SK-N-SH (cell line): ENCODE data around the gene BLOC1S1. TPM values are rescaled to one million over a fixed set of nuclear protein-coding genes. Genes with fewer than 3 reads are reported as not detected.

ENCODE experiments used
- CTCF ChIA-PET: fragments of 300-600, 350-600 bp; formaldehyde crosslinking; extraction: SDS; loops from one replicate; lab custom pipeline; 2021; lab: Yijun Ruan, JAX
- POLR2A ChIA-PET: fragments of 350-600 bp; sonication (Branson Sonifier 250); formaldehyde crosslinking; extraction: SDS; loops from one replicate; lab custom pipeline; 2020; ENCODE audit warnings: antibody characterized with exemption, inconsistent platforms; lab: Yijun Ruan, JAX
- DNase-seq: peaks from one replicate; pipeline ENCODE4 v3.0.0; 2012
- H2AFZ ChIP-seq: fragments of 200-600 bp; sonication (generic); 2 replicates; pipeline ENCODE4 v1.8.1; 2016; ENCODE audit warnings: antibody characterized with exemption, mild to moderate bottlenecking, low read depth
- H3F3A ChIP-seq: fragments of 200-600 bp; sonication (generic); replicated peaks from 2 replicates; pipeline ENCODE3; 2016; ENCODE audit warnings: antibody characterized with exemption, mild to moderate bottlenecking; ENCODE audit not compliant: insufficient read depth
- H3K27ac ChIP-seq, 2 experiments: fragments of 200-500 bp in 1 of 2; fragments of 200-600 bp in 1 of 2; sonication (Bioruptor generic) in 1 of 2; sonication (generic), shearing (Covaris generic) in 1 of 2; 2 replicates each; pipeline versions ENCODE4 v1.5.1 to v1.6.1; 2014 to 2016; ENCODE audit warnings: low read depth in 2 of 2, inconsistent platforms in 1 of 2, low read length in 1 of 2, mild to moderate bottlenecking in 1 of 2, mixed read lengths in 1 of 2
- H3K27me3 ChIP-seq: fragments of 200-600 bp; sonication (generic), shearing (Covaris generic); 2 replicates; pipeline ENCODE4 v1.6.1; 2016; ENCODE audit warnings: mixed run types; ENCODE audit not compliant: insufficient read depth
- H3K36me3 ChIP-seq, 2 experiments: fragments of 200-500 bp in 1 of 2; fragments of 200-600 bp in 1 of 2; sonication (Bioruptor generic) in 1 of 2; sonication (generic) in 1 of 2; replicated peaks in 1 of 2; 2 replicates each; pipeline versions ENCODE3 to v1.5.1; 2014 to 2016; ENCODE audit warnings: low read length in 1 of 2, mild to moderate bottlenecking in 1 of 2; ENCODE audit not compliant: insufficient read depth in 2 of 2, control insufficient read depth in 1 of 2
- H3K4me1 ChIP-seq, 2 experiments: fragments of 200-500 bp in 1 of 2; fragments of 200-600 bp in 1 of 2; sonication (Bioruptor generic) in 1 of 2; sonication (generic), shearing (Covaris generic) in 1 of 2; 2 replicates each; pipeline versions ENCODE4 v1.5.1 to v1.6.1; 2014 to 2016; ENCODE audit warnings: low read depth in 1 of 2, low read length in 1 of 2, mixed run types in 1 of 2; ENCODE audit not compliant: insufficient read depth in 2 of 2, control insufficient read depth in 1 of 2
- H3K4me2 ChIP-seq: fragments of 200-600 bp; sonication (generic), shearing (Covaris generic); 2 replicates; pipeline ENCODE4 v1.6.1; 2017; ENCODE audit warnings: mixed run types
- H3K4me3 ChIP-seq, 2 experiments: fragments of 200-500 bp in 1 of 2; fragments of 200-600 bp in 1 of 2; sonication (Bioruptor generic) in 1 of 2; sonication (generic), shearing (Covaris generic) in 1 of 2; 2 replicates each; pipeline versions ENCODE4 v1.5.1 to v1.8.1; 2014 to 2016; ENCODE audit warnings: low read depth in 2 of 2, inconsistent platforms in 1 of 2, low read length in 1 of 2, mild to moderate bottlenecking in 1 of 2, mixed read lengths in 1 of 2, moderate library complexity in 1 of 2
- H3K79me2 ChIP-seq: fragments of 200-600 bp; sonication (generic); 2 replicates; pipeline ENCODE4 v1.8.1; 2017; ENCODE audit warnings: mild to moderate bottlenecking; ENCODE audit not compliant: insufficient read depth
- H3K9ac ChIP-seq: fragments of 200-600 bp; sonication (generic); 2 replicates; pipeline ENCODE4 v1.6.1; 2017; ENCODE audit warnings: mixed run types
- H3K9me2 ChIP-seq: fragments of 200-600 bp; sonication (generic); 2 replicates; pipeline ENCODE4 v1.6.1; 2017; ENCODE audit warnings: mixed run types
- H3K9me3 ChIP-seq: fragments of 200-600 bp; sonication (generic); 2 replicates; pipeline ENCODE4 v1.6.1; 2017; ENCODE audit warnings: mixed run types, mild to moderate bottlenecking, moderate library complexity
- H4K20me1 ChIP-seq: fragments of 200-600 bp; sonication (generic); 2 replicates; pipeline ENCODE4 v1.6.1; 2017; ENCODE audit warnings: mild to moderate bottlenecking, mixed run types; ENCODE audit not compliant: insufficient read depth
- EZH2phosphoT487 ChIP-seq: fragments of 200-600 bp; sonication (generic); IDR thresholded peaks from 2 replicates; pipeline ENCODE4 v1.6.1; 2017; ENCODE audit warnings: low read depth, mixed run types, mild to moderate bottlenecking, antibody characterized with exemption, moderate library complexity, borderline replicate concordance
- FOSL2 ChIP-seq: IDR thresholded peaks from 2 replicates; pipeline ENCODE4 v1.4.0; 2012; ENCODE audit warnings: low read depth, mild to moderate bottlenecking, moderate library complexity, borderline replicate concordance
- FOXM1 ChIP-seq: IDR thresholded peaks from 2 replicates; pipeline ENCODE4 v1.4.0; 2012; ENCODE audit warnings: low read depth, mild to moderate bottlenecking
- GATA2 ChIP-seq: sonication (generic); formaldehyde crosslinking; IDR thresholded peaks from 2 replicates; pipeline ENCODE4 v1.5.0; 2020; ENCODE audit warnings: mild to moderate bottlenecking, missing genetic modification reagents
- JUND ChIP-seq: IDR thresholded peaks from 2 replicates; pipeline ENCODE4 v1.4.0; 2012
- RFX5 ChIP-seq: IDR thresholded peaks from 2 replicates; pipeline ENCODE4 v1.6.1; 2012; ENCODE audit warnings: mild to moderate bottlenecking, improper control_type of control experiment, low read length
- RXRA ChIP-seq: IDR thresholded peaks from 2 replicates; pipeline ENCODE4 v1.4.0; 2012; ENCODE audit warnings: low read depth, mild to moderate bottlenecking, borderline replicate concordance
- ZBTB33 ChIP-seq: IDR thresholded peaks from 2 replicates; pipeline ENCODE4 v1.4.0; 2012; ENCODE audit warnings: low read depth, borderline replicate concordance
- WGBS: methylation state at CpG from one replicate; pipeline ENCODE4 v1.1.6; 2017; ENCODE audit warnings: low lambda C conversion rate; 5-methylcytosine and 5-hydroxymethylcytosine counted together
- polyA plus RNA-seq, 3 experiments: library from polyadenylated mRNA; depleted of rRNA; stranded (reverse); fragments of >200 nt; gene quantifications; 2 replicates each; pipeline ENCODE4 v1.2.3, GENCODE V29; 2012
- TF ChIP-seq, protein P1 (sequence below): IDR thresholded peaks from 2 replicates; pipeline ENCODE4 v1.6.1; 2012; ENCODE audit warnings: mild to moderate bottlenecking, low read depth, low read length, moderate library complexity
- TF ChIP-seq, protein P2 (sequence below): IDR thresholded peaks from 2 replicates; pipeline ENCODE4 v1.4.0; 2012; ENCODE audit warnings: low read depth, borderline replicate concordance
- TF ChIP-seq, protein P3 (sequence below): fragments of 150-350 bp; IDR thresholded peaks from 2 replicates; pipeline ENCODE4 v1.6.1; 2017; ENCODE audit warnings: antibody characterized with exemption, low read length, low read depth, borderline replicate concordance

The BLOC1S1 gene
- polyA plus RNA-seq, 1 of the 3 experiments (the other 2 are of a cell fraction): 331 TPM

GRCh38 chr12:55694651-55695050 lies 21.2 kb upstream of the BLOC1S1 start (continued):
- TF ChIP-seq, protein P1, sequence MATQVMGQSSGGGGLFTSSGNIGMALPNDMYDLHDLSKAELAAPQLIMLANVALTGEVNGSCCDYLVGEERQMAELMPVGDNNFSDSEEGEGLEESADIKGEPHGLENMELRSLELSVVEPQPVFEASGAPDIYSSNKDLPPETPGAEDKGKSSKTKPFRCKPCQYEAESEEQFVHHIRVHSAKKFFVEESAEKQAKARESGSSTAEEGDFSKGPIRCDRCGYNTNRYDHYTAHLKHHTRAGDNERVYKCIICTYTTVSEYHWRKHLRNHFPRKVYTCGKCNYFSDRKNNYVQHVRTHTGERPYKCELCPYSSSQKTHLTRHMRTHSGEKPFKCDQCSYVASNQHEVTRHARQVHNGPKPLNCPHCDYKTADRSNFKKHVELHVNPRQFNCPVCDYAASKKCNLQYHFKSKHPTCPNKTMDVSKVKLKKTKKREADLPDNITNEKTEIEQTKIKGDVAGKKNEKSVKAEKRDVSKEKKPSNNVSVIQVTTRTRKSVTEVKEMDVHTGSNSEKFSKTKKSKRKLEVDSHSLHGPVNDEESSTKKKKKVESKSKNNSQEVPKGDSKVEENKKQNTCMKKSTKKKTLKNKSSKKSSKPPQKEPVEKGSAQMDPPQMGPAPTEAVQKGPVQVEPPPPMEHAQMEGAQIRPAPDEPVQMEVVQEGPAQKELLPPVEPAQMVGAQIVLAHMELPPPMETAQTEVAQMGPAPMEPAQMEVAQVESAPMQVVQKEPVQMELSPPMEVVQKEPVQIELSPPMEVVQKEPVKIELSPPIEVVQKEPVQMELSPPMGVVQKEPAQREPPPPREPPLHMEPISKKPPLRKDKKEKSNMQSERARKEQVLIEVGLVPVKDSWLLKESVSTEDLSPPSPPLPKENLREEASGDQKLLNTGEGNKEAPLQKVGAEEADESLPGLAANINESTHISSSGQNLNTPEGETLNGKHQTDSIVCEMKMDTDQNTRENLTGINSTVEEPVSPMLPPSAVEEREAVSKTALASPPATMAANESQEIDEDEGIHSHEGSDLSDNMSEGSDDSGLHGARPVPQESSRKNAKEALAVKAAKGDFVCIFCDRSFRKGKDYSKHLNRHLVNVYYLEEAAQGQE: no peak
- no peak for TF ChIP-seq FOXM1
- TF ChIP-seq, protein P2, sequence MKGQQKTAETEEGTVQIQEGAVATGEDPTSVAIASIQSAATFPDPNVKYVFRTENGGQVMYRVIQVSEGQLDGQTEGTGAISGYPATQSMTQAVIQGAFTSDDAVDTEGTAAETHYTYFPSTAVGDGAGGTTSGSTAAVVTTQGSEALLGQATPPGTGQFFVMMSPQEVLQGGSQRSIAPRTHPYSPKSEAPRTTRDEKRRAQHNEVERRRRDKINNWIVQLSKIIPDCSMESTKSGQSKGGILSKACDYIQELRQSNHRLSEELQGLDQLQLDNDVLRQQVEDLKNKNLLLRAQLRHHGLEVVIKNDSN: no peak
- no peak for TF ChIP-seq RFX5
- TF ChIP-seq RXRA: no peak
- TF ChIP-seq FOSL2: no peak
- TF ChIP-seq EZH2phosphoT487: no peak

DNA sequence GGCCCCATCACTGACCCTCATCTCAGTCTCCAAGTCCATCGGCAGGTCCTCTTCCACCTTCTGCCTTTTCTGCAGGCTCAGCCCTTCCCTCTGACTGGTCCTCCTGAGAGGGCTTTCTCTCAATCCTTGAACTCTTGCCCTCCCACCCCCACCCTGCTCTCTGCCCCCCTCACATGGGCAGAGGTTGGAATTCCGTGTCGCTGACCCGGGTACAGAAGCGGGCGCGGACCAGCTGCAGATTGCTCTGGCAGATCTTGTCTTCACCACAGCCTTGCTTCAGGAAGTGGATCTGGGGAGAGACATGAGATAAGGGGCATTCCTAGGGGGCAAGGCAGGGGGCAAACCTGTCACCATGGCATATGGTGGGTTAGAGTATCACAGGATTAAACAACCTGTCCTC lies 20.5 kb upstream of the BLOC1S1 start:
- no peak for DNase-seq
- WGBS: 75% methylated on average over 7 of the region's 7 CpGs
- Histone ChIP-seq H3K4me1 (no peaks in the 10 kb centered on the region), H3K27me3 (no peaks in the 10 kb centered on the region), H3K36me3 (no peaks in the 10 kb centered on the region), H3K9me3 (no peaks in the 10 kb centered on the region), H3K4me3 (no peak overlapping the region), H3K4me2 (no peak overlapping the region), H3K27ac (no peak overlapping the region), H3K9ac (no peak overlapping the region), H2AFZ (no peak overlapping the region), H3F3A (no peaks in the 10 kb centered on the region), H3K79me2 (no peaks in the 10 kb centered on the region), H3K9me2 (no peaks in the 10 kb centered on the region), H4K20me1 (no peaks in the 10 kb centered on the region)
- TF ChIP-seq ZBTB33: no peak
- ChIA-PET CTCF (interaction anchor here (1.0 to 2.1 kb wide), 2 partner anchors 19 to 39 kb away, joined by 3 to 12 read pairs; no protein-coding TSS in a partner anchor), POLR2A (no interaction called here)

GRCh38 chr12:55696141-55696540 lies 19.7 kb upstream of the BLOC1S1 start:
- Histone ChIP-seq H3K9me2 (no peaks in the 10 kb centered on the region), H3F3A (no peaks in the 10 kb centered on the region), H3K4me3 (no peak overlapping the region), H3K4me2 (no peak overlapping the region), H3K9me3 (no peaks in the 10 kb centered on the region), H2AFZ (no peak overlapping the region), H4K20me1 (no peaks in the 10 kb centered on the region), H3K4me1 (peaks cover 0 to 3% of the 10 kb centered on the region in 2 experiments; a peak in 1 of 4 replicates), H3K9ac (no peak overlapping the region), H3K27ac (no peak overlapping the region), H3K36me3 (no peaks in the 10 kb centered on the region), H3K79me2 (no peaks in the 10 kb centered on the region), H3K27me3 (no peaks in the 10 kb centered on the region)
- no peak for DNase-seq
- POLR2A ChIA-PET: no interaction called here
- CTCF ChIA-PET: interaction anchor here (1.0 to 2.1 kb wide), 3 partner anchors 10 to 40 kb away, joined by 3 to 12 read pairs (median 4); no protein-coding TSS in a partner anchor
- WGBS: 73% methylated on average over 3 of the region's 6 CpGs
- TF ChIP-seq FOSL2: no peak
- no peak for TF ChIP-seq JUND
- TF ChIP-seq, protein P3, sequence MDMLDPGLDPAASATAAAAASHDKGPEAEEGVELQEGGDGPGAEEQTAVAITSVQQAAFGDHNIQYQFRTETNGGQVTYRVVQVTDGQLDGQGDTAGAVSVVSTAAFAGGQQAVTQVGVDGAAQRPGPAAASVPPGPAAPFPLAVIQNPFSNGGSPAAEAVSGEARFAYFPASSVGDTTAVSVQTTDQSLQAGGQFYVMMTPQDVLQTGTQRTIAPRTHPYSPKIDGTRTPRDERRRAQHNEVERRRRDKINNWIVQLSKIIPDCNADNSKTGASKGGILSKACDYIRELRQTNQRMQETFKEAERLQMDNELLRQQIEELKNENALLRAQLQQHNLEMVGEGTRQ: no peak
- no peak for TF ChIP-seq GATA2 (CRISPR knock-in tag)
